Esophagus squamous epithelium (tissue), 5 donors: Measurements from ENCODE around the gene MSH2. TPM values are rescaled to one million over a fixed set of nuclear protein-coding genes. Genes with fewer than 3 reads are reported as not detected.
A peak's percentile ranks its signal among the peaks of the same experiment; 100 is the strongest.

Source experiments
- DNase-seq: peaks from one replicate; lab custom pipeline; 2025; lab: John Stamatoyannopoulos, UW
- H3K27ac ChIP-seq, 4 donors: fragments of 200-600 bp; sonication (generic); one replicate each; pipeline ENCODE4 v1.5.1; 2016 to 2019; ENCODE audit warnings: mild to moderate bottlenecking in 1 of 4
- H3K27me3 ChIP-seq, 4 donors: fragments of 200-600 bp; sonication (generic); 1 replicate in 3 of 4; 2 replicates in 1 of 4; pipeline versions ENCODE4 v1.5.1 to v1.6.0; 2017 to 2021; ENCODE audit warnings: antibody characterized with exemption in 1 of 4
- H3K36me3 ChIP-seq, 3 donors: fragments of 200-600 bp; sonication (generic); one replicate each; pipeline ENCODE4 v1.5.1; 2016 to 2019
- H3K4me1 ChIP-seq, 3 donors: fragments of 200-600 bp; sonication (generic); one replicate each; pipeline ENCODE4 v1.5.1; 2017 to 2019
- H3K4me3 ChIP-seq, 4 donors: fragments of 200-600 bp; sonication (generic); 1 replicate in 3 of 4; 2 replicates in 1 of 4; pipeline ENCODE4 v1.5.1; 2016 to 2019; ENCODE audit warnings: mild to moderate bottlenecking in 2 of 4, moderate library complexity in 1 of 4
- H3K9me3 ChIP-seq, 3 donors: fragments of 200-600 bp; sonication (generic); one replicate each; pipeline ENCODE4 v1.5.1; 2016 to 2019
- CTCF ChIP-seq, 6 experiments: fragments of 450-650 bp in 4 of 6; fragments of 200-600 bp in 2 of 6; sonication (generic) in 2 of 6; IDR thresholded peaks; one replicate each; pipeline ENCODE4 v1.5.1; 2016 to 2019; ENCODE audit warnings: antibody characterized with exemption in 6 of 6, mild to moderate bottlenecking in 4 of 6, moderate library complexity in 4 of 6
- POLR2A ChIP-seq, 4 donors: fragments of 450-650 bp; IDR thresholded peaks; one replicate each; pipeline ENCODE4 v1.6.1; 2017; ENCODE audit warnings: antibody characterized with exemption in 4 of 4, mild to moderate bottlenecking in 4 of 4, moderate library complexity in 3 of 4
- WGBS, 2 donors: methylation state at CpG; one replicate each; pipeline ENCODE4 v1.1.5; 2018; 5-methylcytosine and 5-hydroxymethylcytosine counted together
- intact Hi-C: fragments of 100-400 bp; cut with DNase I; formaldehyde crosslinking; loops from one replicate; pipeline ENCODE4 v1.15.0; 2022
- total RNA-seq, 4 donors: library from RNA; depleted of rRNA; stranded (reverse); fragments of >200 nt; gene quantifications; one replicate each; pipeline ENCODE4 v1.1.0, GENCODE V29; 2016
- donor health status: DM: yes; HTN: yes; CAD: no.

The MSH2 gene
- total RNA-seq, 4 donors from 2014 or later = 8.3 to 14.4 (median 12.3) TPM

- H3K27ac ChIP-seq = no peak overlapping the region
- intact Hi-C loops = loop anchor here (5.0 kb wide), 1 partner anchor 52 kb away; no protein-coding TSS in a partner anchor
- no peaks in the 10 kb centered on the region for H3K36me3 ChIP-seq
- no peaks in the 10 kb centered on the region for H3K4me1 ChIP-seq
- H3K9me3 ChIP-seq = no peaks in the 10 kb centered on the region
- no peak overlapping the region for H3K4me3 ChIP-seq
- TF ChIP-seq CTCF (IDR thresholded peaks at IDR 0.05) = no peak
- TF ChIP-seq POLR2A (IDR thresholded peaks at IDR 0.05) = no peak
- DNase-seq = no peak
- H3K27me3 ChIP-seq = no peaks in the 10 kb centered on the region
- 75 to 92% methylated on average over 1 of the region's 1 CpG for WGBS, 2 donors
Measured at GRCh38 chr2:47389692-47390091, 13.3 kb upstream of the MSH2 start.

- Histone ChIP-seq H3K9me3 (no peaks in the 10 kb centered on the region), H3K4me1 (peaks cover 0 to 27% (median 17%) of the 10 kb centered on the region in 3 donors), H3K36me3 (no peaks in the 10 kb centered on the region), H3K27me3 (no peaks in the 10 kb centered on the region), H3K4me3 (peak overlapping the region; percentile 77 to 94 (median 84)), H3K27ac (peak overlapping the region in 3 of 4 donors; percentile 81 to 88 (median 86))
- intact Hi-C loops = no loop called here
- TF ChIP-seq CTCF (IDR thresholded peaks at IDR 0.05) = no peak
- TF ChIP-seq POLR2A (IDR thresholded peaks at IDR 0.05) = no peak
- no peak for DNase-seq
- WGBS, 2 donors = 57 to 62% methylated on average over 36 of the region's 36 CpGs
Measured at GRCh38 chr2:47401789-47402554, 984 bp upstream of the MSH2 start.

GRCh38 chr2:47402555-47402804 is 476 bp upstream of the MSH2 start:
- Histone ChIP-seq H3K27ac (peak overlapping the region; percentile 78 to 88 (median 84)), H3K27me3 (no peaks in the 10 kb centered on the region), H3K4me3 (peak overlapping the region; percentile 77 to 94 (median 84)), H3K4me1 (peaks cover 0 to 27% (median 17%) of the 10 kb centered on the region in 3 donors), H3K36me3 (no peaks in the 10 kb centered on the region), H3K9me3 (no peaks in the 10 kb centered on the region)
- intact Hi-C loops = no loop called here
- WGBS, 2 donors = 0 to 4% methylated on average over 8 of the region's 8 CpGs
- TF ChIP-seq CTCF (IDR thresholded peaks at IDR 0.05) (no peak), POLR2A (IDR thresholded peaks at IDR 0.05) (no peak)
- no peak for DNase-seq

GRCh38 chr2:47403609-47404193 is 745 bp downstream of the MSH2 start:
- Histone ChIP-seq H3K4me3 (peak overlapping the region; percentile 77 to 94 (median 84)), H3K9me3 (no peaks in the 10 kb centered on the region), H3K27ac (peak overlapping the region in 3 of 4 donors; percentile 81 to 88 (median 86)), H3K27me3 (no peaks in the 10 kb centered on the region), H3K4me1 (peaks cover 0 to 27% (median 17%) of the 10 kb centered on the region in 3 donors), H3K36me3 (peaks cover 0 to 3% (median 0%) of the 10 kb centered on the region in 3 donors)
- intact Hi-C loops = no loop called here
- 3 to 6% methylated on average over 18 to 22 of the region's 24 CpGs for WGBS, 2 donors
- TF ChIP-seq POLR2A (IDR thresholded peaks at IDR 0.05) (no peak), CTCF (IDR thresholded peaks at IDR 0.05) (no peak)
- DNase-seq = no peak

GRCh38 chr2:47404356-47404755 is 1.4 kb downstream of the MSH2 start:
- DNase-seq = no peak
- TF ChIP-seq POLR2A (IDR thresholded peaks at IDR 0.05) (no peak), CTCF (IDR thresholded peaks at IDR 0.05) (no peak)
- WGBS, 2 donors = 79 to 86% methylated on average over 10 of the region's 10 CpGs
- no peaks in the 10 kb centered on the region for H3K9me3 ChIP-seq
- H3K36me3 ChIP-seq = peaks cover 0 to 10% (median 0%) of the 10 kb centered on the region in 3 donors
- no peaks in the 10 kb centered on the region for H3K27me3 ChIP-seq
- intact Hi-C loops = no loop called here
- H3K4me1 ChIP-seq = peaks cover 0 to 27% (median 17%) of the 10 kb centered on the region in 3 donors
- peak overlapping the region in 2 of 4 donors; percentile 84 to 94 for H3K4me3 ChIP-seq
- H3K27ac ChIP-seq = no peak overlapping the region
